ENCODE measurements around the gene CDK17. TPM values are rescaled to one million over a fixed set of nuclear protein-coding genes. Genes with fewer than 3 reads are reported as not detected.

CDK17 gene
- polyA plus RNA-seq, 1 of the 3 experiments (the other 2 are of a cell fraction), result 11.7 TPM

GRCh38 chr12:96424601-96425000 is 24.4 kb upstream of the CDK17 start:
- peak overlapping the region in 1 of 2 experiments; percentile 100; a peak in 2 of 4 replicates for H3K27ac ChIP-seq (ENCODE audit: low read depth in 2 of 2, low read length in 1 of 2)
- CTCF ChIA-PET, result no interaction called here
- H3K4me2 ChIP-seq, result peak overlapping the region; percentile 77
- H3K9ac ChIP-seq, result peak overlapping the region; percentile 56; the same call in 1 of the 2 replicates
- peaks cover 20% of the 10 kb centered on the region for H3K79me2 ChIP-seq (ENCODE audit: insufficient read depth)
- H3K9me3 ChIP-seq, result no peaks in the 10 kb centered on the region
- peaks cover 5 to 22% of the 10 kb centered on the region in 2 experiments; a peak in 3 of 4 replicates for H3K4me1 ChIP-seq (ENCODE audit: control insufficient read depth in 1 of 2, insufficient read depth in 2 of 2, low read depth in 1 of 2, low read length in 1 of 2)
- no peaks in the 10 kb centered on the region for H3K9me2 ChIP-seq
- no peak for DNase-seq
- H3K27me3 ChIP-seq (ENCODE audit: insufficient read depth), result no peaks in the 10 kb centered on the region
- POLR2A ChIA-PET, result no interaction called here
- H3K4me3 ChIP-seq (ENCODE audit: low read depth in 2 of 2, low read length in 1 of 2), result no peak overlapping the region
- H3F3A ChIP-seq (replicated peaks; ENCODE audit: insufficient read depth), result peaks cover 55% of the 10 kb centered on the region
- TF ChIP-seq SIN3A (IDR thresholded peaks at IDR 0.05; ENCODE audit: borderline replicate concordance, low read depth, low read length), result no peak
- TF ChIP-seq YY1 (IDR thresholded peaks at IDR 0.05; ENCODE audit: low read depth), result no peak
- TF ChIP-seq EP300 (IDR thresholded peaks at IDR 0.05; ENCODE audit: borderline replicate concordance in 1 of 2, low read depth in 1 of 2, low read length in 1 of 2), result no peak
- TF ChIP-seq, protein P1, sequence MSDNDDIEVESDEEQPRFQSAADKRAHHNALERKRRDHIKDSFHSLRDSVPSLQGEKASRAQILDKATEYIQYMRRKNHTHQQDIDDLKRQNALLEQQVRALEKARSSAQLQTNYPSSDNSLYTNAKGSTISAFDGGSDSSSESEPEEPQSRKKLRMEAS (IDR thresholded peaks at IDR 0.05; ENCODE audit: low read depth), result no peak
- TF ChIP-seq NRF1 (IDR thresholded peaks at IDR 0.05; ENCODE audit: low read depth, low read length), result no peak
- TF ChIP-seq, protein P2, sequence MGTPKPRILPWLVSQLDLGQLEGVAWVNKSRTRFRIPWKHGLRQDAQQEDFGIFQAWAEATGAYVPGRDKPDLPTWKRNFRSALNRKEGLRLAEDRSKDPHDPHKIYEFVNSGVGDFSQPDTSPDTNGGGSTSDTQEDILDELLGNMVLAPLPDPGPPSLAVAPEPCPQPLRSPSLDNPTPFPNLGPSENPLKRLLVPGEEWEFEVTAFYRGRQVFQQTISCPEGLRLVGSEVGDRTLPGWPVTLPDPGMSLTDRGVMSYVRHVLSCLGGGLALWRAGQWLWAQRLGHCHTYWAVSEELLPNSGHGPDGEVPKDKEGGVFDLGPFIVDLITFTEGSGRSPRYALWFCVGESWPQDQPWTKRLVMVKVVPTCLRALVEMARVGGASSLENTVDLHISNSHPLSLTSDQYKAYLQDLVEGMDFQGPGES (IDR thresholded peaks at IDR 0.05; ENCODE audit: low read depth, low read length), result no peak
- TF ChIP-seq SMC3 (IDR thresholded peaks at IDR 0.05; ENCODE audit: low read depth, low read length), result no peak
- TF ChIP-seq USF1 (IDR thresholded peaks at IDR 0.05; ENCODE audit: borderline replicate concordance, low read depth), result no peak
- no peak for TF ChIP-seq POLR2AphosphoS5 (IDR thresholded peaks at IDR 0.05; ENCODE audit: low read depth, low read length)
- no peak for TF ChIP-seq FOXJ3 (CRISPR knock-in tag; IDR thresholded peaks at IDR 0.05)
- no peak for TF ChIP-seq ELF1 (IDR thresholded peaks at IDR 0.05)
- no peak overlapping the region for H2AFZ ChIP-seq (ENCODE audit: low read depth)
- no peaks in the 10 kb centered on the region for H4K20me1 ChIP-seq (ENCODE audit: insufficient read depth)
- H3K36me3 ChIP-seq (replicated peaks in 1 of 2; ENCODE audit: control insufficient read depth in 1 of 2, insufficient read depth in 2 of 2, low read length in 1 of 2), result no peaks in the 10 kb centered on the region
- WGBS (ENCODE audit: low lambda C conversion rate), result 89% methylated on average over 3 of the region's 3 CpGs

DNA sequence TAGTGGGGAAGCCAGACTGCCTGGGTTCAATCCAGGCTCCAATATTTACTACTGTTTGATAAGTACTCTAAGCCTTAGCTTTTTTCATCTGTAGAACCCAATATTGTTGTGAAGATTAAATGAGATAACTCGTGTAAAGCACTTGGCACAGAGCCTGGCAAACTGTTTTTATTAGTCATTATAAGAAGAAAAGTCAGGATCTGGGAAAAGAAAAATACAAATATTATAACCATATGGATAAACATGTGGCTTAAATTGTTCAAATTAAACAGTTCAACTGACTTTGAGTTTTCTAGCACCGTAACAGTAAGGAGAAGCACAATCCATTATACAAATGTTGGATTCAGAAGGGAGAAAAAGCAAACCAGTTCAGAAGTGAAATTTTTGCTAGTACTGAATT is 22.0 kb upstream of the CDK17 start:
- Histone ChIP-seq H2AFZ (ENCODE audit: low read depth) (no peak overlapping the region), H3K4me2 (peak overlapping the region; percentile 30; the same call in 1 of the 2 replicates), H3K4me3 (ENCODE audit: low read depth in 2 of 2, low read length in 1 of 2) (no peak overlapping the region), H3F3A (replicated peaks; ENCODE audit: insufficient read depth) (peaks cover 38% of the 10 kb centered on the region), H3K9me3 (no peaks in the 10 kb centered on the region), H4K20me1 (ENCODE audit: insufficient read depth) (no peaks in the 10 kb centered on the region), H3K9ac (no peak overlapping the region), H3K4me1 (ENCODE audit: control insufficient read depth in 1 of 2, insufficient read depth in 2 of 2, low read depth in 1 of 2, low read length in 1 of 2) (peaks cover 2 to 14% of the 10 kb centered on the region in 2 experiments; a peak in 3 of 4 replicates), H3K27me3 (ENCODE audit: insufficient read depth) (no peaks in the 10 kb centered on the region), H3K36me3 (replicated peaks in 1 of 2; ENCODE audit: control insufficient read depth in 1 of 2, insufficient read depth in 2 of 2, low read length in 1 of 2) (no peaks in the 10 kb centered on the region), H3K9me2 (no peaks in the 10 kb centered on the region), H3K27ac (ENCODE audit: low read depth in 2 of 2, low read length in 1 of 2) (peak overlapping the region in 1 of 2 experiments; percentile 84; a peak in 2 of 4 replicates), H3K79me2 (ENCODE audit: insufficient read depth) (peaks cover 20% of the 10 kb centered on the region)
- TF ChIP-seq POLR2AphosphoS5 (IDR thresholded peaks at IDR 0.05; ENCODE audit: low read depth, low read length) (peak; percentile 38; the same call in 1 of the 2 replicates), JUND (IDR thresholded peaks at IDR 0.05) (peak; percentile 33), RCOR1 (IDR thresholded peaks at IDR 0.05; ENCODE audit: low read length) (no peak), SIN3A (IDR thresholded peaks at IDR 0.05; ENCODE audit: borderline replicate concordance, low read depth, low read length) (no peak), NFIC (IDR thresholded peaks at IDR 0.05; ENCODE audit: borderline replicate concordance) (peak; percentile 80), FOXJ3 (CRISPR knock-in tag; IDR thresholded peaks at IDR 0.05) (no peak), TCF12 (IDR thresholded peaks at IDR 0.05) (peak; percentile 91), TEAD4 (IDR thresholded peaks at IDR 0.05; ENCODE audit: borderline replicate concordance, insufficient read depth) (0 out of 2 replicates have a peak, but pooled peaks have one; percentile 20), FOXM1 (IDR thresholded peaks at IDR 0.05; ENCODE audit: low read depth) (0 out of 2 replicates have a peak, but pooled peaks have one; percentile 23), GATA2 (CRISPR knock-in tag; IDR thresholded peaks at IDR 0.05) (no peak), MEF2A (IDR thresholded peaks at IDR 0.05; ENCODE audit: borderline replicate concordance, low read depth) (no peak), FOSL2 (IDR thresholded peaks at IDR 0.05; ENCODE audit: borderline replicate concordance, low read depth) (peak; percentile 39), EP300 (IDR thresholded peaks at IDR 0.05; ENCODE audit: borderline replicate concordance in 1 of 2, low read depth in 1 of 2, low read length in 1 of 2) (peak; percentile 50 to 52; a peak in 3 of 4 replicates)
- TF ChIP-seq, protein P3, sequence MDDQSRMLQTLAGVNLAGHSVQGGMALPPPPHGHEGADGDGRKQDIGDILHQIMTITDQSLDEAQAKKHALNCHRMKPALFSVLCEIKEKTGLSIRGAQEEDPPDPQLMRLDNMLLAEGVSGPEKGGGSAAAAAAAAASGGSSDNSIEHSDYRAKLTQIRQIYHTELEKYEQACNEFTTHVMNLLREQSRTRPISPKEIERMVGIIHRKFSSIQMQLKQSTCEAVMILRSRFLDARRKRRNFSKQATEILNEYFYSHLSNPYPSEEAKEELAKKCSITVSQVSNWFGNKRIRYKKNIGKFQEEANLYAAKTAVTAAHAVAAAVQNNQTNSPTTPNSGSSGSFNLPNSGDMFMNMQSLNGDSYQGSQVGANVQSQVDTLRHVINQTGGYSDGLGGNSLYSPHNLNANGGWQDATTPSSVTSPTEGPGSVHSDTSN (IDR thresholded peaks at IDR 0.05), result peak; percentile 41; the same call in 1 of the 2 replicates
- TF ChIP-seq, protein P1 (IDR thresholded peaks at IDR 0.05; ENCODE audit: low read depth), result 0 out of 2 replicates have a peak, but pooled peaks have one; percentile 17
- no peak for DNase-seq
- ChIA-PET POLR2A (no interaction called here), CTCF (interaction anchor here (1.3 kb wide), 1 partner anchor 67 kb away, joined by 3 read pairs; the partner anchor contains the start of gene CFAP54)
- 20% methylated on average over 2 of the region's 2 CpGs for WGBS (ENCODE audit: low lambda C conversion rate)
